Psoas muscle (tissue), 8 donors: ENCODE measurements around the gene KCTD17. TPM values are rescaled to one million over a fixed set of nuclear protein-coding genes. Genes with fewer than 3 reads are reported as not detected.

Experiments
- ATAC-seq, 4 donors: fragments of 200-7000 bp; cut with Tn5 transposase; one replicate each; pipeline ENCODE4 v1.9.1; 2020; ENCODE audit warnings: moderate library complexity in 3 of 4, mild to moderate bottlenecking in 2 of 4
- DNase-seq, 2 donors: peaks; one replicate each; pipeline ENCODE4 v3.0.0-alpha.2; 2020
- H3K27ac ChIP-seq: fragments of 200-600 bp; one replicate; pipeline ENCODE4 v1.8.0; 2022
- H3K27me3 ChIP-seq, 3 donors: fragments of 200-600 bp in 1 of 3; one replicate each; pipeline versions ENCODE4 v1.6.1 to v1.8.0; 2013 to 2022; ENCODE audit warnings: low read length in 2 of 3, mild to moderate bottlenecking in 2 of 3, moderate library complexity in 1 of 3; ENCODE audit not compliant: insufficient read depth in 3 of 3
- H3K36me3 ChIP-seq, 2 donors: fragments of 200-600 bp in 1 of 2; one replicate each; pipeline versions ENCODE4 v1.6.1 to v1.8.0; 2013 to 2022; ENCODE audit warnings: low read depth in 1 of 2, mild to moderate bottlenecking in 1 of 2, moderate library complexity in 1 of 2; ENCODE audit not compliant: insufficient read depth in 1 of 2
- H3K4me1 ChIP-seq: fragments of 200-600 bp; one replicate; pipeline ENCODE4 v1.8.0; 2022
- H3K4me3 ChIP-seq: fragments of 200-600 bp; one replicate; pipeline ENCODE4 v1.8.0; 2022; ENCODE audit warnings: mild to moderate bottlenecking
- H3K9me3 ChIP-seq: fragments of 200-600 bp; one replicate; pipeline ENCODE4 v1.8.0; 2022
- WGBS, 3 donors: extraction: QIAGEN DNeasy Blood & Tissue Kit; methylation state at CpG; one replicate each; pipeline versions ENCODE4 v1.1.6 to v1.1.7; 2013; 5-methylcytosine and 5-hydroxymethylcytosine counted together
- intact Hi-C, 2 donors: fragments of 100-400 bp; cut with DNase I; formaldehyde crosslinking; loops; one replicate each; pipeline versions ENCODE4 v1.11.0 to v1.14.2; 2022
- polyA plus RNA-seq, 3 donors: library from polyadenylated mRNA; stranded (reverse); fragments of 200-250 nt; gene quantifications; one replicate each; pipeline ENCODE4 v1.2.3, GENCODE V29; 2013
- total RNA-seq, 4 donors: library from RNA; stranded (reverse); fragmentation: NEBNext Ultra II Directional in 2 of 4; extraction: Animal tissue kit (Norgen Biotek cat#: 25700) in 2 of 4; gene quantifications; one replicate each; pipeline versions ENCODE4 v1.2.1 to v1.2.4, GENCODE V29; 2021 to 2023
- TF ChIP-seq, protein P1 (sequence below): fragments of 200-600 bp; IDR thresholded peaks from one replicate; pipeline ENCODE4 v1.8.0; 2022; ENCODE audit warnings: antibody characterized with exemption
- donor health status: healthy with polysubstance abuse.
- donor health status: DM: no; HTN: no; CAD: no; lungs with moderate emphysema.
- donor health status: Bipolar disorder and iron deficiency.
- donor health status: healthy.
- donor health status: DM: yes; HTN: yes; CAD: no.
- donor health status: DM: no; HTN: no; CAD: no.
- donor health status: DM: no; HTN: no; CAD: no.
- donor health status: DM: yes; HTN: yes; CAD: no.

Gene KCTD17
- total and polyA plus RNA-seq, 7 donors: 1.5 to 3.4 (median 1.8) TPM

DNA sequence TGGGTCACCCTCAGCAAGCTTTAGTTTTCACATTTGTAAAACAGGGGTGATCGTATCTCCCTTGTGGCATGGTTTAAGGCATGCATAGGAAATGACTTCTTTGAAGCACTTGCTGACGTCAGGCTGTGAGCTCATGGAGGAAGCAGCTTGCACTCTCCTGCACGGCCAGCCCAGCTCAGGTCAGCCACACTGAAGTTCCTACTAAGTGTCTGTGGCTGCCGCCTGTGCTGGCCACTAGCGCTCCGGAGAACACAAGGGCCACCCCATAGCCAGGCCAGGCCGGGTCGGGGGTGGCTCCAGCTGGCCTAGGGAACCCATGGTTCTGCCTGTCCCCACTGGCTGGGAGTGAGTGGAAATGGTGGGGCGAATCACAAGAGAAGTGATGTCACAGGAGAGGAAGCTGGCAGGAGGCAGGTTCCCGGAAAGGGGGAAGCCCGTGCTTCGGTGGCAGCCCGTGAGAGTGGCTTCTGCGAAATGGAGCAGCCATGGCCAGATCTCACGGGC lies 28.2 kb downstream of the KCTD17 start:
- H3K27ac ChIP-seq: no peak overlapping the region
- intact Hi-C loops: loop anchor here in 1 of 2 donors (5.0 kb wide), 1 partner anchor 123 kb away; no protein-coding TSS in a partner anchor
- ATAC-seq: peak in 1 of 4 donors; percentile 30
- no peaks in the 10 kb centered on the region for H3K9me3 ChIP-seq
- 54 to 61% (median 58%) methylated on average over 15 of the region's 15 CpGs for WGBS, 3 donors
- TF ChIP-seq, protein P1, sequence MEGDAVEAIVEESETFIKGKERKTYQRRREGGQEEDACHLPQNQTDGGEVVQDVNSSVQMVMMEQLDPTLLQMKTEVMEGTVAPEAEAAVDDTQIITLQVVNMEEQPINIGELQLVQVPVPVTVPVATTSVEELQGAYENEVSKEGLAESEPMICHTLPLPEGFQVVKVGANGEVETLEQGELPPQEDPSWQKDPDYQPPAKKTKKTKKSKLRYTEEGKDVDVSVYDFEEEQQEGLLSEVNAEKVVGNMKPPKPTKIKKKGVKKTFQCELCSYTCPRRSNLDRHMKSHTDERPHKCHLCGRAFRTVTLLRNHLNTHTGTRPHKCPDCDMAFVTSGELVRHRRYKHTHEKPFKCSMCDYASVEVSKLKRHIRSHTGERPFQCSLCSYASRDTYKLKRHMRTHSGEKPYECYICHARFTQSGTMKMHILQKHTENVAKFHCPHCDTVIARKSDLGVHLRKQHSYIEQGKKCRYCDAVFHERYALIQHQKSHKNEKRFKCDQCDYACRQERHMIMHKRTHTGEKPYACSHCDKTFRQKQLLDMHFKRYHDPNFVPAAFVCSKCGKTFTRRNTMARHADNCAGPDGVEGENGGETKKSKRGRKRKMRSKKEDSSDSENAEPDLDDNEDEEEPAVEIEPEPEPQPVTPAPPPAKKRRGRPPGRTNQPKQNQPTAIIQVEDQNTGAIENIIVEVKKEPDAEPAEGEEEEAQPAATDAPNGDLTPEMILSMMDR: no peak
- no peak for DNase-seq
- no peaks in the 10 kb centered on the region for H3K36me3 ChIP-seq
- no peak overlapping the region for H3K4me3 ChIP-seq
- no peaks in the 10 kb centered on the region for H3K4me1 ChIP-seq
- H3K27me3 ChIP-seq: peaks cover 0 to 23% (median 7%) of the 10 kb centered on the region in 3 donors

DNA sequence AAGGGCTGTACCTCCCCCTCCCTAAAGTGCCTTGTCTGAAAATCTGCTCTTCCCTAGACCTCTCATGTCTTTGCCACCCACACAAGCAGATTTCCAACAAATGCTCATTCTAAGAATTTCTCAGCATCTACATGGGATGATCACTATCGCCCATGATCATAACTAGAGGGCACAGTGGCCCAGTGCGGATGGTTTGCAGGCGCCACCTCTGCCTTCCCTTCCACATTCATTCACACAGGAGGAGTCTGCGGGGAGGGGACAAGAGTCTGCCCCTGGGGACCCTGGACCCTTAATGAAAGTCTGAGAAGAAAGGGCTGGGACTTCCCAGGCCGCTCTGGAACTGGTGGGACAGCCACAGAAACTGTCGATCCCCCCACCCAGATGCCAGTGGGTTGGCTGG lies 28.9 kb downstream of the KCTD17 start:
- WGBS, 3 donors: 79 to 90% (median 80%) methylated on average over 6 of the region's 6 CpGs
- intact Hi-C loops: no loop called here
- TF ChIP-seq, protein P1: no peak

DNA sequence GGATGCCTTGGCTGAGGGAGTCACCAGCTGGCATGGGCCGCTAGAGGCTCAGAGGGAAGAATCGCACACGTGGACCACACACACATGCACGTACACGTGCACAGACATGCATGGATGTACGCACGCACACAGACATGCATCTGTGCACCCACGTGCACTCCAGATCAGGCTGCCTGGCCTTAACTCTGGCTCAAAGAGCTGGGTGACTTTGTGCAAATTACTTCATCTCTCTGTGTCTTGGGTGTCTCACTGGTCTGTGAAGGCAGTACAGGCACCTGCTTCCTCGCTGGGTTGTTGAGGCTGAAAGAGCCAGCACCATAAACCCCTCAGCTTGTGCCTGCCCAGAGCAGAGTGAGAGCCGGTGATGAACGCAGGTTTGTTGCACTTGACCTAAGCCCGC lies 29.3 kb downstream of the KCTD17 start:
- Histone ChIP-seq H3K27ac (no peak overlapping the region), H3K4me3 (no peak overlapping the region), H3K36me3 (no peaks in the 10 kb centered on the region), H3K4me1 (no peaks in the 10 kb centered on the region), H3K27me3 (peaks cover 0 to 23% (median 10%) of the 10 kb centered on the region in 3 donors), H3K9me3 (no peaks in the 10 kb centered on the region)
- TF ChIP-seq, protein P1: no peak
- 66 to 79% (median 70%) methylated on average over 12 of the region's 12 CpGs for WGBS, 3 donors
- no peak for DNase-seq
- no peak for ATAC-seq
- intact Hi-C loops: no loop called here

More for the DNA sequence above, 28.9 kb downstream of the KCTD17 start:
- no peaks in the 10 kb centered on the region for H3K4me1 ChIP-seq
- ATAC-seq: no peak
- H3K4me3 ChIP-seq: no peak overlapping the region
- H3K27ac ChIP-seq: no peak overlapping the region
- DNase-seq: no peak
- H3K36me3 ChIP-seq: no peaks in the 10 kb centered on the region
- no peaks in the 10 kb centered on the region for H3K9me3 ChIP-seq
- H3K27me3 ChIP-seq: peaks cover 0 to 23% (median 10%) of the 10 kb centered on the region in 3 donors

DNA sequence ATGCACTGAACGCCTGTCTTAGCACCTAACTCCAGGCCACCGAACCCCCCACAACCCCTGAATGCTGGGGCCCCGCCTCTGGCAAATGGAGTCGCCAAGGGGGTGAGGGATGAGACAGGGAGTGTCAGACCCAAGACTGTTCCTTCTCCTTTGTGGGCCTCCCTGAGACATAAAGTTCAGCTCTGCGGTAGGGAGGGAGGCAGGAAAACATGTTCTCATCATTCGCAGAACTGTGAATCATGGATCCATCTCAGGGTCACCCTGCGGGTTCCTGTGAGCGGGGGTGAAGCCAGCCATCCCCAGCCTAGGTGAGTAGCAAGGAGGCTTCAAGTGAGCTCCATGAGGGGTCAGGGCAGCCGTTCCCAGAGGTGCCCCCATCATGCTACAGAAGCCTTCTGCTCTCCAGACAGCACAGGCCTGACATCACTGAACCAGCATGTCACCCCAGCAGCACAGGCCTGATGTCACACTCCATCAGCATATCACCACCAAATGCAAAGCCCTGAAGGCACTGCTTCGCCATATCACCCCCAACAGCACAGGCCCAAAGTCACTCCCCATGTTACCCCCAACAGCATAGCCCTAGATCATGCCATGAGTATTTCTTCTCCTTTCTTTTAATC lies 30.8 kb downstream of the KCTD17 start:
- TF ChIP-seq, protein P1: no peak
- H3K9me3 ChIP-seq: no peaks in the 10 kb centered on the region
- intact Hi-C loops: no loop called here
- H3K4me1 ChIP-seq: no peaks in the 10 kb centered on the region
- WGBS, 3 donors: 82 to 83% (median 83%) methylated on average over 10 of the region's 10 CpGs
- DNase-seq: no peak
- H3K27ac ChIP-seq: no peak overlapping the region
- H3K4me3 ChIP-seq: no peak overlapping the region
- no peak for ATAC-seq
- H3K27me3 ChIP-seq: peaks cover 0 to 23% (median 7%) of the 10 kb centered on the region in 3 donors
- H3K36me3 ChIP-seq: no peaks in the 10 kb centered on the region

DNA sequence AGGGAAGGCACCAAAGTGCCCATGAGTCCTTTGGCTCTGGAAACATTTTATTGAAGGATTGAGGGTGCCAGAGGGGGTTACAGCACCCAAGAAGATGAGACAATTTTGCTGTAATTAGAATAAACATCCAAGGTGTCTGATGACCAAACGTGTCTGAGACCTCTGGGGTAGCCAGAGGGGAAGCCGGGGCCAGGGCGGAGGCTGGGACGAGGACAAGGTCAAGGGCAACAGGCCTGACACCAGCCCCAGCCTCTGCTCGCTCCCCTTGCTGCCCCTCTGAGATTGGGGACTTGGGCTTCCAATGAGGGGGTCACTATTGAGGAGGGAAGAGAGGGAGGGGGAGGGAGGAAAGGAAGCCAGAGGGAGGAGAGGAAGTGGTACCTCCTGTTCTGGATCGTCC lies 32.4 kb downstream of the KCTD17 start:
- DNase-seq: no peak
- intact Hi-C loops: no loop called here
- Histone ChIP-seq H3K9me3 (no peaks in the 10 kb centered on the region), H3K36me3 (no peaks in the 10 kb centered on the region), H3K4me3 (no peak overlapping the region), H3K27me3 (peaks cover 0 to 15% (median 7%) of the 10 kb centered on the region in 3 donors), H3K27ac (no peak overlapping the region), H3K4me1 (no peaks in the 10 kb centered on the region)
- ATAC-seq: no peak
- WGBS, 3 donors: 75 to 84% (median 75%) methylated on average over 6 of the region's 6 CpGs
- TF ChIP-seq, protein P1: no peak
